Upper lobe of left lung (tissue), 6 donors: ENCODE measurements around the gene CRTC2. TPM values are rescaled to one million over a fixed set of nuclear protein-coding genes. Genes with fewer than 3 reads are reported as not detected.
A peak's percentile ranks its signal among the peaks of the same experiment; 100 is the strongest.

Experiments used
- ATAC-seq, 2 donors: fragments of 200-7000 bp; cut with Tn5 transposase; one replicate each; pipeline ENCODE4 v1.9.1; 2022; ENCODE audit warnings: mild to moderate bottlenecking in 2 of 2, moderate library complexity in 2 of 2; ENCODE audit not compliant: low FRiP score in 2 of 2
- DNase-seq, 2 donors: peaks; one replicate each; pipeline ENCODE4 v3.0.0-alpha.2; 2019 to 2020
- H3K27ac ChIP-seq, 4 donors: fragments of 200-600 bp; sonication (generic); one replicate each; pipeline ENCODE4 v1.5.1; 2016 to 2019
- H3K27me3 ChIP-seq, 4 donors: fragments of 200-600 bp; sonication (generic); one replicate each; pipeline ENCODE4 v1.5.1; 2017 to 2019
- H3K36me3 ChIP-seq, 4 donors: fragments of 200-600 bp; sonication (generic); one replicate each; pipeline ENCODE4 v1.5.1; 2016 to 2019
- H3K4me1 ChIP-seq, 4 donors: fragments of 200-600 bp; sonication (generic); one replicate each; pipeline ENCODE4 v1.5.1; 2018 to 2019
- H3K4me3 ChIP-seq, 4 donors: fragments of 200-600 bp; sonication (generic); one replicate each; pipeline ENCODE4 v1.5.1; 2017 to 2019; ENCODE audit warnings: mild to moderate bottlenecking in 2 of 4, moderate library complexity in 1 of 4
- H3K9me3 ChIP-seq, 4 donors: fragments of 200-600 bp; sonication (generic); one replicate each; pipeline ENCODE4 v1.5.1; 2018 to 2019
- CTCF ChIP-seq, 6 experiments: fragments of 450-650 bp in 4 of 6; fragments of 200-600 bp in 2 of 6; sonication (generic) in 2 of 6; IDR thresholded peaks; one replicate each; pipeline ENCODE4 v1.5.1; 2016 to 2019; ENCODE audit warnings: antibody characterized with exemption in 6 of 6
- EP300 ChIP-seq, 4 donors: sonication (generic); formaldehyde crosslinking; IDR thresholded peaks; one replicate each; pipeline ENCODE4 v1.5.1; 2017; ENCODE audit warnings: antibody characterized with exemption in 4 of 4, control low read depth in 2 of 4
- POLR2A ChIP-seq, 4 donors: fragments of 450-650 bp; IDR thresholded peaks; one replicate each; pipeline ENCODE4 v1.5.1; 2016 to 2017; ENCODE audit warnings: antibody characterized with exemption in 4 of 4, mild to moderate bottlenecking in 2 of 4
- POLR2AphosphoS5 ChIP-seq, 2 donors: sonication (generic); formaldehyde crosslinking; IDR thresholded peaks; one replicate each; pipeline ENCODE4 v1.5.1; 2017; ENCODE audit warnings: antibody characterized with exemption in 2 of 2
- WGBS, 2 donors: methylation state at CpG; one replicate each; pipeline ENCODE4 v1.1.5; 2017 to 2018; 5-methylcytosine and 5-hydroxymethylcytosine counted together
- total RNA-seq, 6 donors: library from RNA; depleted of rRNA in 4 of 6; stranded (reverse); fragments of >200 nt in 4 of 6; gene quantifications; one replicate each; pipeline versions ENCODE4 v1.1.0 to v1.2.1, GENCODE V29; 2016 to 2021
- donor health status: DM: no; HTN: no; CAD: no; lungs with moderate emphysema.
- donor health status: DM: no; HTN: yes; CAD: no; lungs with severe emphysema.

The CRTC2 gene
- total RNA-seq, 6 donors from 2014 or later: 19.4 to 93.2 (median 37.6) TPM

DNA sequence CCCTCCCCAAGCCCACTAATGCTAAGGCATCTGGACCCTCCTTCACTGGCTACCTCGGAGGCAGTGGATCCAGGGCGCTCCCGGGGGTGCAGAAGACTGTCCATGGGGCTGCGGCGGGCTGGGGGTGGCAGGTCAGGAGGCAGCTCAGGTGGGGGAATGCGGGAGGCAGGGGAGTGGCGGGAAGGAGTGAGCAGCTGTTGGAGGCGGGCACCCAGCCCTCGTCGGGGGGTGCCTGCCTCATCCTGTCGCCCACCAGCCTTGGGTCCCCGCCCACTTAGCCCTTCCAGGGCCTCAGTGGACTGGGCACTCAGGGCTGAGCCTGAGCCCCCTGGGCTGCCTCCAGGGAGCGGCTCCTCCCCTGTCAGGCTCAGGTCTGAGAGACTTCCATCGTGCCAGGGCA is 25.0 kb downstream of the CRTC2 start:
- no peak for ATAC-seq
- no peak overlapping the region for H3K27ac ChIP-seq
- no peak overlapping the region for H3K4me3 ChIP-seq
- 92 to 95% methylated on average over 11 to 14 of the region's 14 CpGs for WGBS, 2 donors
- no peaks in the 10 kb centered on the region for H3K27me3 ChIP-seq
- peaks cover 37 to 90% (median 77%) of the 10 kb centered on the region in 4 donors for H3K36me3 ChIP-seq
- H3K4me1 ChIP-seq: peaks cover 0 to 8% (median 0%) of the 10 kb centered on the region in 4 donors
- peak in 1 of 2 donors; percentile 56 for DNase-seq
- TF ChIP-seq POLR2A (IDR thresholded peaks at IDR 0.05) (no peak), POLR2AphosphoS5 (IDR thresholded peaks at IDR 0.05) (no peak), EP300 (IDR thresholded peaks at IDR 0.05) (no peak), CTCF (IDR thresholded peaks at IDR 0.05) (no peak)
- H3K9me3 ChIP-seq: no peaks in the 10 kb centered on the region

DNA sequence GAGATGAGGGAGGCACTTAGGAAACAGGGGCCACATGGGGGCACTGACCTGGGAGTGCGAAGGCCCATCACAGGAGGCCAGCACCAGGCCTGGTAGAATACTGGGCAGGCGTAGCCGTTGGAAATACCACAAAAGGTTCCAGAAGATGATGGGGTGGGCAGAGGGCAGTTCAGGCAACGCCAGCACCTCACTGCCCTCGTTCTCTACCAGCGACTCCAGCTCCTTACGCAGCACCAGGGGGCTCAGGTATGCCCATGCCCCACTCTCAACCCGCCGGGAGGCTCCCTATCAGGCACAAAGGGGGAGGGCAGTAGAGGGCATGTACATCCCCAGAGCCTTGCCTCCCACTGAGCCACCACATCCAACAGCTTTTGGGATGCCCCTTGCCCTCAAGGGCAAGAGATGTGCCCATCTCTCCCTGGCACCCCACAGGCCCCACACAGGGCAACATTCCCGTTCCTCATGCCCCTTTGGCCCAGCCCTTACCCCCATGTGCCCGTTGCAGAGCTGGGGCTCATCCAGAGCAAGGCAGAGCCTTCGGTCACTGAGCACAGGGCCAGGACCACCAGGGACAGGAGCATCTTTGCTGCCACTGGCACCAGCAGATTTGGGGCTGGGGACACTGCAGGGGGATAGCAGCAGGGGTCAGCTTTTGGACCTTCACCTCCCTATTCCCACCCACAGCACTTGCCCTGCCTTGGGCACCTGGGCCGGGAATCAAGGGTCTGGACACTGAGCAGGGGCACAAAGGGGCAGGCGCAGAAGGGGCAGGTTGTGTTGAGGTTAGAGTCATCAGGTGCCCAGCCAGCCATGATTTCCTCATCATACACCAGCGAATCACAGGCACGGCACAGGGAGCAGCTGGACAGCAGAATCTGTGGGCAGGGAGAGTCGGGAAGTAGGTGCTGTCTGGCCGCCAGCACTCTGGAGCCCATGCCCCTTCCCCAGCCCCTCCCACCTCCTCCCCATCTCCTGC is 26.0 kb downstream of the CRTC2 start:
- Histone ChIP-seq H3K4me1 (peaks cover 0 to 8% (median 2%) of the 10 kb centered on the region in 4 donors), H3K36me3 (peaks cover 36 to 80% (median 70%) of the 10 kb centered on the region in 4 donors), H3K9me3 (no peaks in the 10 kb centered on the region), H3K27me3 (no peaks in the 10 kb centered on the region), H3K27ac (no peak overlapping the region), H3K4me3 (no peak overlapping the region)
- ATAC-seq (no peak), DNase-seq (no peak)
- TF ChIP-seq POLR2A (IDR thresholded peaks at IDR 0.05) (no peak), POLR2AphosphoS5 (IDR thresholded peaks at IDR 0.05) (no peak), CTCF (IDR thresholded peaks at IDR 0.05) (no peak), EP300 (IDR thresholded peaks at IDR 0.05) (no peak)
- whole genome bisulfite sequencing, 2 donors: 95% methylated on average over 9 to 17 of the region's 18 CpGs

GRCh38 chr1:153929981-153930948 is 28.1 kb downstream of the CRTC2 start:
- peaks cover 17 to 58% (median 48%) of the 10 kb centered on the region in 4 donors for H3K36me3 ChIP-seq
- TF ChIP-seq POLR2AphosphoS5 (IDR thresholded peaks at IDR 0.05) (no peak), POLR2A (IDR thresholded peaks at IDR 0.05) (no peak), EP300 (IDR thresholded peaks at IDR 0.05) (no peak)
- no peak for DNase-seq

DNA sequence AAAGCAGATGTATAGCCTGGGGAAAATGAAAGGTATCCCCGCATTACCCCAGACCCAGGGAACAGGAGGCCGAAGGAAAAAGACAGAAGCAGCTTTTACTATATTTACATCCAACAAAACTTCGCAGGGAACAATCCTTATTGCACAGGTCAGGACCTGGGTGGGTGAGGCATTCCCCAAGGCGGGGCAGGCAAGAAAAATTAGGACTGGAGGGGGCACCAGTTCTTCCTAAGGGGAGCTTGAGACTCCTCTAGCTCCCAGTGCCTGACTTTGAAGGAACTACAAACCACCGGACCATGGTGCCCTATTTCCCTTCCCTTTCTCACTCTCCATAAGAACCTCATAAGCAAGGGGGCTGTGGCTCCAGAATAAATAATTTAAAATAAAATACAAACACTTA is 29.0 kb downstream of the CRTC2 start:
- 91 to 93% methylated on average over 5 of the region's 5 CpGs for WGBS, 2 donors
- peaks cover 17 to 50% (median 40%) of the 10 kb centered on the region in 4 donors for H3K36me3 ChIP-seq
- H3K27me3 ChIP-seq: no peaks in the 10 kb centered on the region
- no peak for DNase-seq
- TF ChIP-seq POLR2AphosphoS5 (IDR thresholded peaks at IDR 0.05) (no peak), CTCF (IDR thresholded peaks at IDR 0.05) (no peak), POLR2A (IDR thresholded peaks at IDR 0.05) (no peak), EP300 (IDR thresholded peaks at IDR 0.05) (no peak)
- no peak overlapping the region for H3K4me3 ChIP-seq
- H3K27ac ChIP-seq: peak overlapping the region in 2 of 4 donors; percentile 21 to 36
- no peaks in the 10 kb centered on the region for H3K9me3 ChIP-seq
- no peak for ATAC-seq
- peaks cover 0 to 8% (median 2%) of the 10 kb centered on the region in 4 donors for H3K4me1 ChIP-seq

More at GRCh38 chr1:153929981-153930948, 28.1 kb downstream of the CRTC2 start:
- H3K4me3 ChIP-seq: no peak overlapping the region
- no peaks in the 10 kb centered on the region for H3K9me3 ChIP-seq
- H3K27ac ChIP-seq: no peak overlapping the region
- 88 to 92% methylated on average over 10 to 14 of the region's 14 CpGs for WGBS, 2 donors
- no peak for ATAC-seq
- peaks cover 0 to 8% (median 2%) of the 10 kb centered on the region in 4 donors for H3K4me1 ChIP-seq
- H3K27me3 ChIP-seq: no peaks in the 10 kb centered on the region
